Lower leg skin (tissue), 3 donors: Measurements from ENCODE around the gene GTPBP4.

ENCODE experiments used
- POLR2A ChIP-seq, 2 donors: fragments of 450-650 bp; IDR thresholded peaks; one replicate each; pipeline ENCODE4 v1.6.1; 2016 to 2017; ENCODE audit warnings: antibody characterized with exemption in 2 of 2, mild to moderate bottlenecking in 1 of 2, moderate library complexity in 1 of 2
- TF ChIP-seq, protein P1 (sequence below), 3 donors: fragments of 450-650 bp; IDR thresholded peaks; one replicate each; pipeline ENCODE4 v1.5.1; 2016; ENCODE audit warnings: antibody characterized with exemption in 3 of 3, mild to moderate bottlenecking in 3 of 3, moderate library complexity in 2 of 3

GRCh38 chr10:1063232-1063865 lies 75.1 kb downstream of the GTPBP4 start:
- TF ChIP-seq, protein P1, sequence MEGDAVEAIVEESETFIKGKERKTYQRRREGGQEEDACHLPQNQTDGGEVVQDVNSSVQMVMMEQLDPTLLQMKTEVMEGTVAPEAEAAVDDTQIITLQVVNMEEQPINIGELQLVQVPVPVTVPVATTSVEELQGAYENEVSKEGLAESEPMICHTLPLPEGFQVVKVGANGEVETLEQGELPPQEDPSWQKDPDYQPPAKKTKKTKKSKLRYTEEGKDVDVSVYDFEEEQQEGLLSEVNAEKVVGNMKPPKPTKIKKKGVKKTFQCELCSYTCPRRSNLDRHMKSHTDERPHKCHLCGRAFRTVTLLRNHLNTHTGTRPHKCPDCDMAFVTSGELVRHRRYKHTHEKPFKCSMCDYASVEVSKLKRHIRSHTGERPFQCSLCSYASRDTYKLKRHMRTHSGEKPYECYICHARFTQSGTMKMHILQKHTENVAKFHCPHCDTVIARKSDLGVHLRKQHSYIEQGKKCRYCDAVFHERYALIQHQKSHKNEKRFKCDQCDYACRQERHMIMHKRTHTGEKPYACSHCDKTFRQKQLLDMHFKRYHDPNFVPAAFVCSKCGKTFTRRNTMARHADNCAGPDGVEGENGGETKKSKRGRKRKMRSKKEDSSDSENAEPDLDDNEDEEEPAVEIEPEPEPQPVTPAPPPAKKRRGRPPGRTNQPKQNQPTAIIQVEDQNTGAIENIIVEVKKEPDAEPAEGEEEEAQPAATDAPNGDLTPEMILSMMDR (IDR thresholded peaks at IDR 0.05): no peak
- TF ChIP-seq POLR2A (IDR thresholded peaks at IDR 0.05): no peak
